Thyroid gland (tissue), 4 donors: ENCODE results near the gene SLC4A8. TPM values are rescaled to one million over a fixed set of nuclear protein-coding genes. Genes with fewer than 3 reads are reported as not detected.
A peak's percentile ranks its signal among the peaks of the same experiment; 100 is the strongest.

Experiments used
- DNase-seq, 2 donors: peaks; one replicate each; pipeline ENCODE4 v3.0.0-alpha.2; 2019
- H3K27ac ChIP-seq, 3 donors: fragments of 200-600 bp; sonication (generic); 1 replicate in 2 of 3; 2 replicates in 1 of 3; pipeline ENCODE4 v1.5.1; 2016 to 2019; ENCODE audit warnings: mild to moderate bottlenecking in 1 of 3, moderate library complexity in 1 of 3
- H3K27me3 ChIP-seq: fragments of 200-600 bp; sonication (generic); one replicate; pipeline ENCODE4 v1.5.1; 2019
- H3K36me3 ChIP-seq, 2 donors: fragments of 200-600 bp; sonication (generic); one replicate each; pipeline ENCODE4 v1.5.1; 2016 to 2019
- H3K4me1 ChIP-seq, 2 donors: fragments of 200-600 bp; sonication (generic); one replicate each; pipeline ENCODE4 v1.5.1; 2017 to 2019
- H3K4me3 ChIP-seq, 3 donors: fragments of 200-600 bp; sonication (generic); replicated peaks in 1 of 3; 1 replicate in 2 of 3; 2 replicates in 1 of 3; pipeline ENCODE4 v1.5.1; 2016; ENCODE audit warnings: mild to moderate bottlenecking in 1 of 3
- H3K9me3 ChIP-seq: fragments of 200-600 bp; sonication (generic); one replicate; pipeline ENCODE4 v1.5.1; 2017
- CTCF ChIP-seq, 6 experiments: fragments of 200-600 bp in 3 of 6; fragments of 450-650 bp in 3 of 6; sonication (generic) in 3 of 6; IDR thresholded peaks; one replicate each; pipeline ENCODE4 v1.5.1; 2016 to 2019; ENCODE audit warnings: antibody characterized with exemption in 6 of 6, mild to moderate bottlenecking in 2 of 6, inconsistent platforms in 1 of 6, moderate library complexity in 1 of 6
- POLR2A ChIP-seq, 2 donors: fragments of 450-650 bp; IDR thresholded peaks; one replicate each; pipeline ENCODE4 v1.6.1; 2017; ENCODE audit warnings: antibody characterized with exemption in 2 of 2, mild to moderate bottlenecking in 2 of 2, moderate library complexity in 1 of 2
- WGBS, 2 donors: methylation state at CpG; one replicate each; pipeline ENCODE4 v1.1.5; 2017; 5-methylcytosine and 5-hydroxymethylcytosine counted together
- intact Hi-C: fragments of 100-400 bp; cut with DNase I; formaldehyde crosslinking; loops from one replicate; pipeline ENCODE4 v1.15.1; 2023
- total RNA-seq, 4 donors: library from RNA; depleted of rRNA; stranded (reverse); fragments of >200 nt; gene quantifications; one replicate each; pipeline ENCODE4 v1.2.3, GENCODE V29; 2016

Gene SLC4A8
- total RNA-seq, 4 donors from 2014 or later, result 0.33 to 1.5 (median 0.62) TPM

GRCh38 chr12:51388069-51388799, 36.4 kb upstream of the SLC4A8 start:
- no peaks in the 10 kb centered on the region for H3K9me3 ChIP-seq
- no peaks in the 10 kb centered on the region for H3K36me3 ChIP-seq
- no peak overlapping the region for H3K27ac ChIP-seq
- WGBS, 2 donors, result 76 to 77% methylated on average over 10 of the region's 10 CpGs
- TF ChIP-seq CTCF (IDR thresholded peaks at IDR 0.05) (no peak), POLR2A (IDR thresholded peaks at IDR 0.05) (no peak)
- no peak overlapping the region for H3K4me3 ChIP-seq
- no peak for DNase-seq
- no peaks in the 10 kb centered on the region for H3K27me3 ChIP-seq
- H3K4me1 ChIP-seq, result peaks cover 0 to 11% of the 10 kb centered on the region in 2 donors
- intact Hi-C loops, result no loop called here

GRCh38 chr12:51388846-51389245, 35.8 kb upstream of the SLC4A8 start:
- intact Hi-C loops, result no loop called here
- H3K4me3 ChIP-seq, result no peak overlapping the region
- H3K9me3 ChIP-seq, result no peaks in the 10 kb centered on the region
- no peak for TF ChIP-seq CTCF (IDR thresholded peaks at IDR 0.05)
- WGBS, 2 donors, result 91 to 97% methylated on average over 5 of the region's 5 CpGs
- no peaks in the 10 kb centered on the region for H3K36me3 ChIP-seq
- H3K27ac ChIP-seq, result no peak overlapping the region
- H3K27me3 ChIP-seq, result no peaks in the 10 kb centered on the region
- H3K4me1 ChIP-seq, result peaks cover 0 to 11% of the 10 kb centered on the region in 2 donors
- DNase-seq, result no peak

- no peak overlapping the region for H3K27ac ChIP-seq
- no peaks in the 10 kb centered on the region for H3K36me3 ChIP-seq
- peaks cover 0 to 11% of the 10 kb centered on the region in 2 donors for H3K4me1 ChIP-seq
- intact Hi-C loops, result no loop called here
- no peak for DNase-seq
- TF ChIP-seq POLR2A (IDR thresholded peaks at IDR 0.05), result no peak
- TF ChIP-seq CTCF (IDR thresholded peaks at IDR 0.05), result no peak
- 77 to 94% methylated on average over 2 of the region's 2 CpGs for WGBS, 2 donors
- H3K27me3 ChIP-seq, result no peaks in the 10 kb centered on the region
- H3K9me3 ChIP-seq, result no peaks in the 10 kb centered on the region
- no peak overlapping the region for H3K4me3 ChIP-seq
Measured at GRCh38 chr12:51389302-51389999, 35.2 kb upstream of the SLC4A8 start.

GRCh38 chr12:51390457-51390856, 34.2 kb upstream of the SLC4A8 start:
- TF ChIP-seq POLR2A (IDR thresholded peaks at IDR 0.05) (no peak), CTCF (IDR thresholded peaks at IDR 0.05) (no peak)
- WGBS, 2 donors, result 89 to 93% methylated on average over 6 of the region's 6 CpGs

GRCh38 chr12:51390891-51391282, 33.7 kb upstream of the SLC4A8 start:
- intact Hi-C loops, result no loop called here
- Histone ChIP-seq H3K36me3 (no peaks in the 10 kb centered on the region), H3K4me3 (peak overlapping the region in 2 of 3 donors; percentile 20 to 60), H3K27me3 (no peaks in the 10 kb centered on the region), H3K9me3 (no peaks in the 10 kb centered on the region), H3K27ac (peak overlapping the region in 2 of 3 donors; percentile 14 to 17), H3K4me1 (peaks cover 0 to 11% of the 10 kb centered on the region in 2 donors)
- WGBS, 2 donors, result 18 to 35% methylated on average over 8 of the region's 8 CpGs
- DNase-seq, result no peak
- TF ChIP-seq POLR2A (IDR thresholded peaks at IDR 0.05) (no peak), CTCF (IDR thresholded peaks at IDR 0.05) (no peak)

More at GRCh38 chr12:51390457-51390856, 34.2 kb upstream of the SLC4A8 start:
- Histone ChIP-seq H3K27ac (no peak overlapping the region), H3K4me1 (peaks cover 0 to 11% of the 10 kb centered on the region in 2 donors), H3K9me3 (no peaks in the 10 kb centered on the region), H3K36me3 (no peaks in the 10 kb centered on the region), H3K27me3 (no peaks in the 10 kb centered on the region), H3K4me3 (no peak overlapping the region)
- no peak for DNase-seq
- intact Hi-C loops, result no loop called here
